IPS-18a (cell line): ENCODE measurements around the gene CDK8.
"Not testable (repeated sequence)": the region's sequence is repeated elsewhere in the genome, so short reads cannot be mapped to it uniquely, and the experiment has no call there.

ENCODE experiments used
- H3K27ac ChIP-seq: one replicate; pipeline ENCODE4 v1.5.1; 2013; ENCODE audit warnings: low read length
- H3K27me3 ChIP-seq: one replicate; pipeline ENCODE4 v1.6.1; 2013; ENCODE audit warnings: mild to moderate bottlenecking, low read length; ENCODE audit not compliant: control insufficient read depth, insufficient read depth
- H3K36me3 ChIP-seq: one replicate; pipeline ENCODE4 v1.6.1; 2013; ENCODE audit warnings: low read depth, low read length; ENCODE audit not compliant: control insufficient read depth
- H3K4me1 ChIP-seq: one replicate; pipeline ENCODE4 v1.6.1; 2013; ENCODE audit warnings: low read depth, low read length; ENCODE audit not compliant: control insufficient read depth
- H3K4me3 ChIP-seq: one replicate; pipeline ENCODE4 v1.5.1; 2013; ENCODE audit warnings: low read length
- H3K9ac ChIP-seq: one replicate; pipeline ENCODE4 v1.6.1; 2013; ENCODE audit warnings: mild to moderate bottlenecking, low read length, moderate library complexity
- H3K9me3 ChIP-seq: one replicate; pipeline ENCODE4 v1.6.1; 2013; ENCODE audit warnings: low read depth, low read length; ENCODE audit not compliant: control insufficient read depth

CDK8 gene

DNA sequence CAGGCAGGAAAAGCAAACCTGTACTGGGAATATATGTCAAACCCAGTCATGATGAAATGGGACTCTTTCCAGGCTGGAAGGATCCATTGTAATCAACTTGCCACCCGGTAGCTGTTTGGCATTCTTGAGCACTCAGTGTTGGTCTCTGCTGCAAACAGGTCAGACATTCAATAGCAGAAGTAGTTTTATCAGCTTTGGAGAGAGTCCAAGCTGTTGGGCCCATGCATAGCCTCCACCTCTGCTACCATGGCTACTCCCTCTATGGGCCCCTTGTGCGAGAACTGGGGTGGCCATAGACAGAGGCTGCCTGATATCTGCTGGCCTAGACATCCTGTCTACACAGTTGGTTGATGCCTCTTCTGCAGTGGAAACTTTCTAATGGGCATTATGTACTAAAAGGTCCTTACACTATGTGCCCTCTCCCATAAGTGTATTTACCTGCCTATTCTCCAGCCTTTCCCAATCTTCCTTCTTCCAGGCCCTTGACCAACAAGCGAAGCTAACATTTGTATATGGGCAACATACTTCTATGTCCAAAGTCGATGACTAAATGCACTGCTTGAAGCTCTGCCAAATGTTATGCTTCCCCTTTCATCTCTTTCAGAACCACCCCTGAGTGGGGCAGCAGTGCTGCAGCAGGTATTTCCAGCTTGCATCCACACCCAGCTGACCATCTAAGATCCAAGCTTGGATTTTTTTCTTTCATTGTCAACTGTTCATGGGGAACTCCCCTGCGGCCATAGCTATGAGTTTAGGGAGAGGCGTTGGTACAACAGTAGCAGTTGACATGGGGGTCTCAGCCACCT is 26.6 kb upstream of the CDK8 start:
- H3K9me3 ChIP-seq: no peaks in the 10 kb centered on the region
- no peak overlapping the region for H3K9ac ChIP-seq
- H3K4me3 ChIP-seq: no peak overlapping the region
- H3K36me3 ChIP-seq: no peaks in the 10 kb centered on the region
- no peaks in the 10 kb centered on the region for H3K27me3 ChIP-seq
- H3K27ac ChIP-seq: no peak overlapping the region
- H3K4me1 ChIP-seq: no peaks in the 10 kb centered on the region

DNA sequence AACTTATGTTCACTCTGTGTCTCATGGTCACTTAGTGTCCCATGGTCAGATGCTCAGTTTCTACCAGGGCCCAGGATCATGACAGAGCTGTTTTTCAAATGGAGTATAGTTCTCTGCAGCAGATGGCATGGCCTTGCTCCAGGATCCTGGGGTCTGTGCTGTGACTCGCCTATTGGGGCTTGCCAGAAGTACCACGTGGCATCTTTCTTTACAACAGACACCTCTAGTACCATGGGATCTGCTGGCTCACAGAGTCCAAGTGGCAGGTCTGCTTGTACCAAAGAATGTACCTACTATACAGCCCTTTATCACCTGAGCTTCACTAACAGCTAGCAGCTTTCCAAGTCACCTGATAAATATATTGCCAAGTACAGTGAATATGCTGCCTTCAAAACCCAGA is 25.8 kb upstream of the CDK8 start:
- Histone ChIP-seq H3K27ac (no peak overlapping the region), H3K36me3 (no peaks in the 10 kb centered on the region), H3K27me3 (no peaks in the 10 kb centered on the region), H3K9ac (no peak overlapping the region), H3K4me1 (no peaks in the 10 kb centered on the region), H3K4me3 (no peak overlapping the region), H3K9me3 (no peaks in the 10 kb centered on the region)

DNA sequence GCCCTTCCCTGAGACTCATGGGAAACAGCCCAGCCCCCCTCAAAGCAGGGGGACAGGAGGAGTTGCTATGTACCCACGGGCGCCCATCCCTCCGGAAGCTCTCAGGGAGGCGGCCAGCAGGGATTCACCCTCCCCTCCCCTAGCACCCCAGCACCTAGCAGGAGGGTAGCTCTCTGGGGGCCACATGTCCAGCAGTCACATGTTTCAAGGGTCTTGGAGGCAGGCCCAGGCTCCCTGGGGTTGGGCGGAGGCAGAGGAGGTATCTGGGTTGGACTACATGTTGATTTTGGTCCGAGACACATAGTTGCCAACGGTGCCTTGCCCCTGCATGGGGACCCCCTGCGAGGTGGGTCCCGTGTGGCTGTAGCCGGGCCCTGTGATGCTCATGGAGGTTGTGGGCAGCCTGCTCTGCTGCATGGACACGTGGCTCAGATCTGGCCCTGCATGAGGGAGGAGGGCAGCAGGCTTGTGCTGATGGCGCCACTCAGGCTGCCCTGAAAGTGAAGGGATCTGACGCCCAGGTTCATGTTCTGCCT is 24.8 kb upstream of the CDK8 start:
- no peaks in the 10 kb centered on the region for H3K4me1 ChIP-seq
- no peak overlapping the region for H3K27ac ChIP-seq
- no peaks in the 10 kb centered on the region for H3K27me3 ChIP-seq
- no peaks in the 10 kb centered on the region for H3K36me3 ChIP-seq
- no peaks in the 10 kb centered on the region for H3K9me3 ChIP-seq
- H3K4me3 ChIP-seq: no peak overlapping the region
- H3K9ac ChIP-seq: no peak overlapping the region

DNA sequence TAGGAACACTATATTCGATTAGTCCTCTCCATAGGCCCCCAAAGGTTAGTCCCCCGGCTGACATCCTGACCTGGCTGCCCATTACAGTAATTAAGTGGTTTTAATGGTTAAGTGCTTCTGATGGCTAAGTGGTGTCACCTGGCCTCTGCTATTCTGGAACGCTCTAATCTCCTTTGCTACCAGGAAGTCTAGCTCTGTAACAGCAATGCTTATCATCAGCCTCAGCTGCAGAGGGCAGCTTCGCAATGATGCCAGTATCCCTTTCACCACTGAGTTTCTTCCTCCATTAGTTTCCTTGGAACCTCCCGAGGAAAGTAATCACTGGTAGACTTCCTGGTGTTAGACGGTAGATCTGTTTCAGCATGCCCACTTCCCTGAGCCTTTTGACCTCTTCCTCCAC is 23.2 kb upstream of the CDK8 start:
- H3K9ac ChIP-seq: no peak overlapping the region
- no peaks in the 10 kb centered on the region for H3K36me3 ChIP-seq
- no peaks in the 10 kb centered on the region for H3K27me3 ChIP-seq
- H3K4me3 ChIP-seq: no peak overlapping the region
- no peaks in the 10 kb centered on the region for H3K9me3 ChIP-seq
- no peaks in the 10 kb centered on the region for H3K4me1 ChIP-seq
- no peak overlapping the region for H3K27ac ChIP-seq

DNA sequence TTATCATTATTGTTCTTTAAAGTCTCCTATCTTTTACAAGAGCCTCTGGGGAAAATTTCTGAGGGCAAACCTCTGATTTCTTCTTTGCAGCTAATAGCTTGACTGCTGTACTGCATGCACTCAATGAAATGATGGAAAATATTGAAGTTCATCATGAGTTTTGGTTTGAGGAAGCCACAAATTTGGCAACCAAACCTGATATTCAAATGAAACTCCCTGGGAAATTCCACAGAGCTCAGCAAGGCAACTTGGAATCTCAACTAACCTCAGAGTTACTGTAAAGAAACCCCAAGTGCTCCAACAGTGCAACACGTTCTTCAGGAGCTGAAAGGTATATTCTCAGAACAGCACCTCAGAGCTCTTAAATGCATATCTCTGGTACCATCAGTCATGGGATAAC is 17.6 kb upstream of the CDK8 start:
- Histone ChIP-seq H3K9me3 (no peaks in the 10 kb centered on the region), H3K36me3 (no peaks in the 10 kb centered on the region), H3K4me3 (no peak overlapping the region), H3K9ac (no peak overlapping the region), H3K4me1 (no peaks in the 10 kb centered on the region), H3K27me3 (no peaks in the 10 kb centered on the region), H3K27ac (no peak overlapping the region)

DNA sequence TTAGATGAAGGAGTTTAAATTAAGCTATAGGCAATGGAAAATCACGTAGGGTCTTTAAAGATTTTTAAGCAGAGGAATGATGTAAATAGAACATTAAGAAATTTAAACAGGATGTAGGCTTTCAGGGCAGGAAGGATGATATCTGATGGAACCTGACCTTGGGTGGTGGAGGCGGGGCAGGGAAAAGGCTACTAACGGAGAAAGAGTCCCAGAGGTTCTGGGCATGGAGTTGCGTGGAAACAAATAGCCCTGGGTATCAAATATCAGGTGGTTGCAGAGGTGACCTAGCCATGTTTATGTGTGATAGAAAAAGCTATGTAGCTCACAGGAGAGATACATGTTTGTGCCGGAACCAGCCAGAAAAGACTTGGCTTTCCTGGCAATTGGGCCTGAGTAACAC is 7.8 kb upstream of the CDK8 start:
- H3K27me3 ChIP-seq: peaks cover 12% of the 10 kb centered on the region
- no peak overlapping the region for H3K27ac ChIP-seq

DNA sequence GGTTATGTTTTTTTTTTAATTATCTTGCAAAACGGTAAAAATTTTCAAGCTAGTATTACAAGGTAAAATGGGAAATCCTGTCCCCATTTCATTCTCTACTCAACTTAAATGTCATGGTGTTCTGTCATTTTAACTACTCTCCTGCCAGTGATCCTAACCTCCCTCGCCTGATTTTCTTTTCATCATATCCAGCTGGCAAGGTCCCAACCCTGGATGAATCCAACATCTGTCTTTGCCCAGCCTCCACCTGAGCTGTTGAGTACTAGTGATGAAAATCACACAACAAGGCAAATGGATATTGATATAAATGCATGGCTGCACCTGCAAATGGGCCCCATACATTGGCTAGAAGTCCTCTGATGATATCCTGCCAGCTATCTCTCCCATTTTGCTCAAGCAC is 6.9 kb upstream of the CDK8 start:
- H3K4me1 ChIP-seq: no peaks in the 10 kb centered on the region
- peaks cover 12% of the 10 kb centered on the region for H3K27me3 ChIP-seq
- H3K9me3 ChIP-seq: peaks cover 4% of the 10 kb centered on the region
- H3K9ac ChIP-seq: no peak overlapping the region
- H3K27ac ChIP-seq: no peak overlapping the region
- no peaks in the 10 kb centered on the region for H3K36me3 ChIP-seq
- no peak overlapping the region for H3K4me3 ChIP-seq

More for the DNA sequence above, 7.8 kb upstream of the CDK8 start:
- no peak overlapping the region for H3K4me3 ChIP-seq
- no peak overlapping the region for H3K9ac ChIP-seq
- no peaks in the 10 kb centered on the region for H3K36me3 ChIP-seq
- peaks cover 4% of the 10 kb centered on the region for H3K9me3 ChIP-seq
- H3K4me1 ChIP-seq: no peaks in the 10 kb centered on the region

DNA sequence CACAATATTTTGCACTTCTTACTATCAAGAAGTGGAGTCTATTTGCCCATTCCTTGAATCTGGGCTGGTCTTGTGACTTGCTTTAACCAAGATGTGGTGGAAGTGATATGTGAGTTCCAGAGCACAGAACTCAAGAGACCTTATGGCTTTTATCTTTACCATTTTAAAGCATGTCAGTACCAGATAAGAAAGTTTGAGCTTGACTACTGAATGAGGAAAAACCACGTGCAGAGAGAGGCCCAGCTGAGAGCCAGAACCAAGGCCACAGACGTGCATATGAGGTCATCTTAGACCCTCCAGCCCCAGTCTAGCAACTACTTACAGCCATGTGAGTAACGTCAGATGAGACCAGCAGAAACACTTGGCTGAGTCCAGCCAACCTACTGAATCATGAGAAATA is 6.3 kb upstream of the CDK8 start:
- H3K36me3 ChIP-seq: no peaks in the 10 kb centered on the region
- peaks cover 12% of the 10 kb centered on the region for H3K27me3 ChIP-seq
- no peak overlapping the region for H3K4me3 ChIP-seq
- H3K9ac ChIP-seq: no peak overlapping the region
- H3K9me3 ChIP-seq: peaks cover 2% of the 10 kb centered on the region
- H3K4me1 ChIP-seq: no peaks in the 10 kb centered on the region
- H3K27ac ChIP-seq: no peak overlapping the region

DNA sequence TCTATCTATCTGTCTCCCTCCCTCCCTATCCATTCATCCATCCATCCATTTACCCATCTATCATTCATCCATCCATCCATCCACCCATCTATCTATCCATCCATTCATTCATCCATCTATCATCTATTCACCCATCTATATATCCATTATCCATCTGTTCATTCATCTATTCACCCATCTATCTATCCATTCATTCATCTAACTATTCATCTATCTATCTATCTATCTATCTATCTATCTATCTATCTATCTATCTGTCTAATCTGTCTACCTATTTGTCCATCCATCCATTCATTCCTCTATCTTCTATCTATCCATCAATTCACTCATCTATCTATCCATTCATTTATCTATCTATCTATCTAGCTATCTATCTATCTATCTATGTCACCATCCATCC is 4.4 kb upstream of the CDK8 start:
- no peaks in the 10 kb centered on the region for H3K4me1 ChIP-seq
- no peak overlapping the region for H3K27ac ChIP-seq
- H3K27me3 ChIP-seq: peaks cover 12% of the 10 kb centered on the region
- no peaks in the 10 kb centered on the region for H3K36me3 ChIP-seq
- no peak overlapping the region for H3K9ac ChIP-seq
- no peaks in the 10 kb centered on the region for H3K9me3 ChIP-seq
- H3K4me3 ChIP-seq: no peak overlapping the region

DNA sequence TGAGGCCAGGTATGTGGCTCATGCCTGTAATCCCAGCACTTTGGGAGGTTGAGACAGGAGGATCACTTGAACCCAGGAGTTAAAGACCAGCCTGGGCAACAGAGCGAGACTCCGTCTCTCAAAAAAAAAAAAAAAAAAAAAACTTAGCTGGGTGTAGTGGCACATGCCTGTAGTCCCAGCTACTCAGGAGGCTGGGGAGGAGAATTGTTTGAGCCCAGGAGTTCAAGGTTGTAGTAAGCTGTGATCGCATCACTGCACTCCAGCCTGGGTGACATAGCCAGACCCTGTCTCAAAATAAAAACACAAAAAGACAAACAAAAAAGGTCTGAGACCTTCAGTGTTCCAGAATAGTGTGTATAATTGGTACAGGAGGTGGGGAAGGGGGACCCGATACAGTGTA is 1.9 kb upstream of the CDK8 start:
- H3K36me3 ChIP-seq, H3K9me3 ChIP-seq: not testable (repeated sequence)
- peaks cover 12% of the 10 kb centered on the region for H3K27me3 ChIP-seq

DNA sequence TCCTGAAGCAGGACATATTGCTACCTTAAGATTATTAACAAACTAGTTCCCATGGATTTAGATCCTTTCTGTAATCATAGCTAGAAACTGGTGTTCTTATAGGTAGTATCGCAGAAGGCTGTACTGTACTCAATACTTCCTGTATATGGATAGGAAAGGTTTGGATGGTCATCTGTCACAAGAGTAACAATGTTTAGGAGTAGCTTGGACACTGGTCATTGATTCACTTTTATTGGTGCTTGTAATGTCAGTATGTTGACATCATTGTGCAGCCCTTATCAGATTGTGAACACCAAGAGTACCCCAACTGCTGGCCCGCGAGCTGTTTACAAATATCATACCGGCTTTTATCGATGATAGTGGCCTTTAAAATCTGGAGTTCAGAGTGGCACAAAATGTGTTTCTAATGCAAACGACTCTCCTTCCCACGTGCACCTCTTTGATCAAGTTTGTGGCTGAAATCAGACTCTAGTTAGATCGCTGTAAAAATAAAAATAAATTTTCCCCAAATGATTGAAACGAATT is 605 bp upstream of the CDK8 start:
- H3K9ac ChIP-seq: no peak overlapping the region
- peak overlapping the region; percentile 80 for H3K4me3 ChIP-seq
- H3K27me3 ChIP-seq: peaks cover 12% of the 10 kb centered on the region
- no peaks in the 10 kb centered on the region for H3K36me3 ChIP-seq
- H3K4me1 ChIP-seq: peaks cover 21% of the 10 kb centered on the region
- no peak overlapping the region for H3K27ac ChIP-seq
- no peaks in the 10 kb centered on the region for H3K9me3 ChIP-seq

More for the DNA sequence above, 1.9 kb upstream of the CDK8 start:
- H3K4me3 ChIP-seq, H3K9ac ChIP-seq, H3K27ac ChIP-seq: not testable (repeated sequence)
- H3K4me1 ChIP-seq: peaks cover 17% of the 10 kb centered on the region

DNA sequence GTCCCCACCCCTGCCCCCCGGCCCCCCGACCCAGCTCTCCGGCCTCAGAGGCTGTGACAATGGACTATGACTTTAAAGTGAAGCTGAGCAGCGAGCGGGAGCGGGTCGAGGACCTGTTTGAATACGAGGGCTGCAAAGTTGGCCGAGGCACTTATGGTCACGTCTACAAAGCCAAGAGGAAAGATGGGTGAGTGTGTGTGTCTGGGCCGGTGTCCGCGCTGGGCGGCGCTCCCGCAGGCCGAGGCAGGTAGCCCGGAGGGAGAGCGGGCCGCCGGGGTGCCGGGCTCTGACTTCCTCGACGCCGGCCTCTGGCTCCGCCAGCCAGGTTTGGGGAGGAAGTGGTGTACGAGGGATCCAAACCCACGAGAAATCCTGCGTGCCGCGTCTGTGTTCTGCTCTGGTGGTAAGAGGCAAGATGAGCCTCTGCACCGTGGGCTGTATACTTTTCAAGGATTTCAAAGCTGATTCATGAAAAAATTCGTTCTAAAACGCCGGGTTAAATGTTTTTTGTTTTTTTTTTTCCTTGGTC is 718 bp downstream of the CDK8 start:
- H3K4me1 ChIP-seq: peaks cover 21% of the 10 kb centered on the region
- H3K27ac ChIP-seq: no peak overlapping the region
- H3K4me3 ChIP-seq: peak overlapping the region; percentile 80
- H3K9ac ChIP-seq: peak overlapping the region; percentile 80
- no peaks in the 10 kb centered on the region for H3K9me3 ChIP-seq
- H3K36me3 ChIP-seq: no peaks in the 10 kb centered on the region
- peaks cover 7% of the 10 kb centered on the region for H3K27me3 ChIP-seq
